Measurements from ENCODE around the gene IGFBP4.

IGFBP4 gene

DNA sequence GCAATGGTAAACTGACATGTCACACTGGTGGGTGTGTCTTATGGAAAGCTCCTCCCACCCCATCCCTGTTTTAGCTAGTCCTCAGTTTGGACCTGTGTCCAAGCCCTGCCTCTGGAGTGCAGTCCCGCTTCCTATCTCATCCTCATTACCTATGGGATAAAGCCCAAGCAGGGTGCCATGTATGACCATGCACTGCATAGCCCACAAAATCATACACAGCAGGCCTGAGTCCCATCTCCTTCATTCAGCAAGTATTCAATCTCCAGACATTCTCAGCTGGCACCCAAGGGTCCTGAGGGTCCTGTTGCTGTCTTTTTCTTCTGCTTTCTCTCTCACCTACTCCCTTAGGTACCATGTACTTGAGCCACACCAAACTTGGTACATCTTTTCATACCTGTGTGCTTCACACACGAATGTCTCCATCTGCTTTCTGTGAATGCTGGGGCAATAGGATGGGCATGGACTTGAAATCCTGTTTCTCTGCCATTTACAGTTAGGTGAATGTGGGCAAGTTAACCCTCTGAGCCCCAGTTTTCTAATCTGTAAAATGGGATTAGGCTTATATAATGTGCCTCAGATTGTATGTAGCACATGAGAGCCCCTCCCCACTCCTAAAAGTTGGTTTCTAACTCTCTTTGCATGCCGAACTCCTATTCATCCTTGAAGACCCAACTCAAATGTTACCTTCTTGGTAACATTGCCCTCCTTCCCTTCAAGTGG is 29.6 kb downstream of the IGFBP4 start:
- DNase-seq: no peak

DNA sequence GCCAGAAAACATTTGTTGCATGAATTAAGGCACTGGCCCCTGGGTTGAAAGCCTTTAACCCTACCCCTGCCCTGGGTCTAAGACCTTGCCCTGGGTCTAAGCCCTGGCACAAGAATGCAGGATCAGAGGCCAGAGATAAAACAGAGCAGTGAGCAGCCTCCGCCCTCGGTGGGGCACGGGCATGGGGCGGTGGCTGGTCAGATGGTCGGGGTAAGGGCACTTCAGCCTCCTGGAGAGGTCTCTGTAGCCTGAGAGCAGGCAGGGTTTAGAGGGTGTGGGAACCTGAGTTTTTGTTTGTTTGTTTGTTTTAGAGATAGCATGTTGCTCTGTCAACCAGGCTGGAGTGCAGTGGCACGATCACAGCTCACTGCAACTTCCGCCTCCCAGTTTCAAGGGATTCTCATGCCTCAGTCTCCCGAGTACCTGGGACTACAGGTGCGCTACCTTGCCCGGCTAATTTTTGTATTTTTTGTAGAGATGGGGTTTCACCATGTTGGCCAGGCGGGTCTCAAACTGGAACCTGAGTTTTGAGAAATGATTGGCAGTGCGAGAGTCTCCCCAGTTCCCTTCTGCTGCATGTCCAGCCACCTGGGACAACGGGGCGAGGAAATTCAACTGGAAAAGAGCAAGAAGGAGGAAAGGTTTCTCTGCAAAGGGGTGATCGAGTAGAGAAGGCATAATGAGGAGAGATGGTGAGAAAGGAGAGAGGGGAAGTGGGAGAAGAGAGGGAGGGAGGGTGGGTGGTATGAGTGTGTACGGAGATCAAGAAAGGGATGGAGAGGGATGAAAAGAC is 30.5 kb downstream of the IGFBP4 start:
- DNase-seq: no peak

DNA sequence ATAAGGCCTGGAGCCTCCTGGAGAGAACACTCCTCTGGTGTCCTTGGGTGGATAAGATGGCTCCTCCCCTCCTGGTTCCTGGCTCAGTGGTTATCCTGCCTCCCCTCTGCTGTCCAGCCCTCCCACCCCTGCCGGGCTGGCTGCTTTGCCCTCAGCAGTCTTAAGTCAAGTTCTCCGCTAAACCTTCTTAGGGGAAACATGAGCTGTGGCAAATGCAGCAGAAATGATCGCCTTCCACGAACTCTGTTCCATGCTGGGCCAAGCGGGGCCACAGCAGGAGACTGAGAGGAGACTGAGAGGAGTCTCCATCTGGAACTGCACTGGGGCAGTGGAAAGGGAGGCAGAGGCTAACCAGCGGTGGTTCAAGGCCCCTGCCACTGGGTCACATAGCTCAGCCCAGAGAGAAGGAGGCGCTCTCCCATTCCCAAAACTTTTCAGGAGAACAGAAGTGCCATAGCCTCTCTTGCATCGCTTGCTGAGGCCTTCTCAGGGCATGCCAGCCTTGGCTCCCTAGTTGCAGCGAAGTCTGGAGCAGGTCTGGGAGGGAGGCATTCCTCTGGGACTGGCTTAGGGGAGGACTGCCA is 31.3 kb downstream of the IGFBP4 start:
- no peak for DNase-seq

DNA sequence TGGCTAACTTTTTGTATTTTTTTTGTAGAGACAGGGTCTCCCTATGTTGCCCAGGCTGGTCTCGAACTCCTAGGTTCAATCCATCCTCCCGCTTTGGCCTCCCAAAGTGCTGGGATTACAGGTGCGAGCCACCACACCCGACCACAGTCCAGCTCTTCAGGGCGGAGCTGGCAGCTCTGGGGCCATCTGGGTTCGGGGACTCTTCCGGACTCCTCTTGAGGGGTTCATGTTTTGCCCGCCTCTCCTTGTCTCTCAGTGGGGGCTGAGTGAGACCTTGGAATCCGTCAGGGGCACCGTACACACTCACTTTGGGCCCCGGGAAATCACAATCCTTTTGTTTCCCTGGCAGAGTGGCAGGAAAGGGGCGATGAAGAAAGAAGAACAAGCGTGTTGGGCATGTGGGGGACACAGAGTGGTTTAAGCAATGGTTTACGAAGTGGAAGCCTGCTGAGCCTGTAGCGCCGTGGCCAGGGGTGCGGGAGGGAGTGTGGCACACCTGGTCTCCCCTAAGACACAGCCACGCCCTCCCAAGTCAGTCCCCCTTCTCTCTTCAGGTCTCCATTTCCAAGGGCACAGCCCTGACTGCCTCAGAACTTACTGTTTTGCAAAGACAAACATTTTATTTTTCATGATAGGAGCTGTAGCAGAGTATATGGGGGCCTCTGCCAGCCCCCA is 32.1 kb downstream of the IGFBP4 start:
- no peak for DNase-seq

DNA sequence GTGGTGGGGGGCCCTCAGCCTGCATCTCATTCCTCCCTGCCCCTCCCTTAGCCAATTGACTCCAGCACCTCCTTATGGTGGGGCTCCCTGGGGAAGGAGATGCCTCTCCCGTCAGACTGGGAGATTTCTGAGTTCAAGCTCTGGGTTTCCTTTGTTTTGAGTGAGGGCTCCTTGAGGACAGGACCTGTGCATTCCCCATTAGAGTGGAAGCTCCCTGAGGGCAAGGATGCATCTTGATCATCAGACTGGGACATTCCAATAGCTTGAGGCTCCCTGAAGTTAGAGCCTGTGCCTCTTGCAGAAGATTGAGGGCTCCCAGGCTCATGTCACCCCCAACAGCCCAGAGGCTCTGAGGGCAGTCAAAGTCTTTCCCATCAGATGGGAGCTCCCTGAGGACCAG is 34.5 kb downstream of the IGFBP4 start:
- DNase-seq: no peak

DNA sequence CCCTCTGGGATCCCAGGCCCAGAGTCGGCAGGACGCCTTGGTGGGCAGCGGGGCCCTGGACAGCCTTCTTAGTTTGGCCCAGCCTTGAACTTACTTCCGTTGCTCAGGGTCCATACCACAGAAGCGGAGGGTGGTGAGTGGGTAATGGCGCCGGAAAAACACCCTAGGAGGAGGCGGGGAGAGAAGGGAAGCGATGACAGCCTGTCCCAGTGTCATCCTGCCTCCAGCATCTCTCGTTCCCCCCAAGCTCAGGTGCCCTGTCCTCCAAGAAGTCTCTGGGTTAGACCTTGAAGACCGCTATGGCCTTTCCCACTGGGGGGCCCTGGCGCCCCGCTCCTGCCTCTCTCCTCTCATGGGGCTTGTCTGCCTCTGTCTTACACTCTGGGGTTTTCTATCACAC is 35.2 kb downstream of the IGFBP4 start:
- DNase-seq: no peak

DNA sequence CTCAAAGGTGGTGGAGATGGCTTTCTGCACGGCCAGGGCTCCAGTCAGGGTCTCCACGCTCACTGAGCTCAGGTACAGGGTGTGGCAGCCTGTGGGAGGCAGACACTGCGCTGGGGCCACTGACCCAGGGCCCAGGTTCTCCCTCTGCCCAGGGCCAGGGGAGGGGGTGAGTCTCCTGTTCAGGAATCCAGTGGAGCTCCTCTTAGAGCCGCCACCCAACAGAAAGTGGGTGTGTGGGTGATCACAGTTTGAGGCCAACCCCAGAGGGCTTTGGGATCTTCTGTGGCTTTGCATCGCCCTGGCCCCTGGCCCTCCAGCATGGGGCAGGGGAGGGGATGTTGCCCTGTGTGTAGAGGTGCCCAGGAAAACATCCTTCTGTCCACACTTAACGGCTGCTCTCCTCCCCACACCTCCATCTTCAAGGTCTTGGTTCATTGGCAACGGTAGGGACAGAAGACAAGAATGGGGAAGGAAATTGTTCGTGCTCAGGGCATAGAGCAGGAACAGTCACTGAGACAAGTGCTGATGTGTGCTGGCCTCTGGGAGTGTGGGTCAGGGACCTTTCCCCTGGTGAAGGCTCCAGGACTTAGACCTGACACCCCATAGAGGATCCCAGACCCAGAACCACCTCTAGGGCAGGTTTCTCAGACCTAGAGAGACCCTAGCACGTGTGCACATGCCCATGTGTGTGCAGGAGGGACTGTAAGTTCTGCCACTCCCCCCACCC is 36.7 kb downstream of the IGFBP4 start:
- no peak for DNase-seq

DNA sequence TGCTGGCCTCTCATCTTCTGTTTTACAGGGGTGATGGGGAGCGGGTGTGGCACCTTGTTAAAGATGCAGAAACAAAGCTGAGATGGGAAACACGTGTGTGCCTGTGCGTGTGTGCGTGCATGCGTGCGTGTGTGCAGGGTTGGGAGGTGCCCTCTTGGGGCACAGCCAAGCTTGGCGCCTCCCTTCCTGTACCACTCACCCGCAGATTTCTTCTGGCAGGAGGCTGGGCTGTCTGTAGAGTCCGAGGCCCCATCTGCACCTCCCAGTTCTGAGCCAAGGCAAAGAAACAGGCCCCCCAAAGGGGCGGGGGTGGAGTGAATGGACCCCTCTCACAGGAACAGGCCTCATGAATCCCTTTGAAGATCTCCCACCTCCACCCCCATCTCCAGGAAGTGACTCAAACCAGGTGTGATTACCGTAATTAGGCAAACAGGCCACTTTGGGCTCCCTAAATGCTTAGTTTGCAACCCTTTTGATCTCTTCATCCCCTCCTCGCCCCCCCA is 37.3 kb downstream of the IGFBP4 start:
- no peak for DNase-seq

DNA sequence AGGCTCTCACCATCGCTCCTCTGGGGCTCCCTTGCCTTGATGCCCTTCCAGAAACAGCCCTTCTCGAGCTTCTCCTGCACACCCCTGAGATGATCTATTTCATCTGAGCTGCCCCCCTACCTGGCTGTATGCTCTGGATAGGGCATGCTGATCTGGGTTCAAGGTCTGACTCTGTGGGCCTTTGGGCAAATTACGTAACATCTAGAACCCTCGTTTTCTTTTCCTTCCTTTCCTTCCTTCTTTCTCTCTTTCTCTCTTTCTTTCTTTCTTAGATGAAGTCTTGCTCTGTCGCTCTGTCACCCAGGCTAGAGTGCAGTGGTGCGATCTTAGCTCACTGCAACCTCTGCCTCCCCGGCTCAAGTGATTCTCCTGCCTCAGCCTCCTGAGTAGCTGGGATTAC is 37.9 kb downstream of the IGFBP4 start:
- no peak for DNase-seq

DNA sequence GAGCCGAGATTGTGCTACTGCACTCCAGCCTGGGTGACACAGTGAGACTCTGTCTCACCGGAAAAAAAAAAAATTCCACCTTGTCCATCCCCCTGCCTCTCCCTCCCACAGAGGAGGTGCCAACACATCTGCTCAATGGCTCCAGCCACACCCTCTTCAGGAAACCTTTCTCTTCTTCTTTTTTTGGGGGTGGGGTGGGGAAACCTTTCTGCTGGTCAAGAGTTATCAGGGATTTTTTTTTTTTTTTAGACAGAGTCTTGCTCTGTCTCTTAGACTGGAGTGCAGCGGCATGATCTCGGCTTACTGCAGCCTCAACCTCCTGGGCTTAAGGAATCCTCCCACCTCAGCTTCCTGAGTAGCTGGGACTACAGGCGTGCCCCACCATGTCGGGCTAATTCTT is 39.5 kb downstream of the IGFBP4 start:
- no peak for DNase-seq

DNA sequence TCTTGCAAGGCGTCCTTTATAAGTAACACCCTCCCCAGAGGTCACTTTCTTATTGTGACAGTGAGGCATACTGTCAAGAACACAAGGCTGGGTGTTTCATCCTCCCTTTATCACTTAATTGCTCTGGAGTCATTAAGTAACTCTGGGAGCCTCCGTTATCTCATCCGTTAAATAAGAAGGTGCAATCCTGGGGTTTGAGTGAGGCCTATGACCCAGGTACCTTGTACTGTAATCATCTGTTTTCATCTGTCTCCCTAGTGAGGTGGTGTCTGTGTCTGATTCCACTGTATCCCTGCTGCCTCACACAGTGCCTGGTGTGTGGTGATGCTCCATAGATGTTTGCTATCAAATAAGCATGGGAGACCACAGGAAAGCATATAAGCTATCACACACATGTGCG is 40.4 kb downstream of the IGFBP4 start:
- no peak for DNase-seq

DNA sequence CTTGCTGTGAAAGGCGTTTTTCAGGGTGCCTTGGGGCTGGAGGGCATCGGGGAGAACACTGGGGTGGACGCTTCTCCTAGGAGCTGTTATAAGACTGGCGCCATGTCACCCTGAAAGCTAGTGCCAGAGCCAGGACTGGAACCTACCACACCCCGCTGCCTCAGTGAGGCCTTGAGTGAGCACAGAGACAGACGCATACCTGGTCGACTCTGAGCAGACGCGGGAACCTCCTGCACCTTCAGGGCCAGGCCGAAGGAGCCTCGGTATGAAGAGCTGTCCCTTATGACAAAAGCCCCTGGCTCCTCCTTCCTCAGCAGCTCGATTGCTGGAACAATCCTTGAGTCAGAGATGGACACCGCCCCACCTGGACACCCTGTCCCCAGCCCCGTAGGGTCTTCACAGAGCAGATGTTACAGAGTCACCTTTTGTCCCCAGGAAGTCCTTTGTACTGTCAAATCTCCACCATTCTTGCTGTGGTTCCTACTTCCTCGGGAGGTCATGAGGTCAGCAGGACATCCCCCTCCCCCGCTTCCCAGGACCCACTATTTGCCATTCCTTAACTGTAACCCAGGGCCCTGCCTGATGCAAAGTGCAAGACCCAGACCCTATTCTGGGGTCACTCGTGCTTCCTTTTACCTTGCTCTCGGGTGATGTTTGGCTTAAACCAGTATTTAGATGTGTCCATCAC is 41.2 kb downstream of the IGFBP4 start:
- DNase-seq: no peak

DNA sequence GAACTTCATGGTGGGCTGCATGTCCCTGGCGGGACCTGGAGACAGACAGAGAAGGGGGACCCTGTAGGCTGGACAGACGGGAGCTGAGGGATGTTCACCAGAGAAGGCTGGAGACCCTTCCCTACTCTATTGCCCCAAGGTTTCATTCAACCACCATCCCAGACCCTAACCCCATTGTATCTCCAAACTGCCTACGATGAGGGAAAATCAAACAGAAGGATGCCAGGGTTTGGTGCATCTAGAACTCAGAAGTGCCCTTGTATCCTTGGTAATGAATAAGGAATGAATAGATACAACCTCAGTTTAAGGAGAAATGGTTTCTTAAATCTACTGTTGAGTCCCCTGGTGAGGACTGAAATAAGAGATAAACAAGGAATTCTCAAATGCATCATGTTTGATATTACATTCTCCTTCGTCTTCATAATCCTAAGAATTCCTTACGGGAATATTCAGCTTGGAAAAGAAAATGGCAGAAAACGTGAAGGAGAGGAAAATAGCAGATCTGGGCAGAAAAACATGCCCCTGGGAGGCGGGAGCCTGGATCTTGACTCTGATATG is 41.8 kb downstream of the IGFBP4 start:
- DNase-seq: no peak

DNA sequence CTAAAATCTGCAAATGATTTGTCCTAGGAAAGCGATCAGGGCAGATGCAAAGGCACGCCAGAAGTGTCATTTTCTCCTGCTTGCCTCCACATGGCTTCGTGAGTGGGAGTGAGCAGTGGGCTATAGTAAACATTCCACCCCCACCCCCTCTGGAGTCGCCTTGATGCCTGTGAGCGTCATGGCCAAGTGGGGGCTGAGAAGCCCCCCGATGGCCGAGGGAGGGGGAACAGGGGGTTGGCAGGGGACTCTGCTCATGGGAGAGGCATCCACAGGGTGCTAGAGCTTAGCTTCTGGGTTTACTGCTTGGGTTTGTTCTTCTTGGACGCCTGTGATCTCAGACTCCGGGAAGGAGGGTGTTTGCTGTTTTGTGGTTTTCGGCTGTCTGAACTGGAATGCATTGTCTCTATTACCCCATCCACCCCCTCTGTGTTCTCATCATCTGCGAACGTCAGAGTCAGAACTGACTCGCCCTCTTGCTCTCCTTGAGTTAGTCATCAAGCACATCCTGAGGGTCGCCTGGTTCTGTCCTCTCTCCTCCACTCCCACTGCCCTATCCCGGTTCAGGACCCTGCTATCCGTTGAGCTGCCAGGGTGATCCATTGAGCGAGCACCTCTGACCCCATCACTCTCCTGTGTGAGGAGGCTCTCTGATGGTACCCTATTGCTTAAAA is 42.7 kb downstream of the IGFBP4 start:
- DNase-seq: no peak

DNA sequence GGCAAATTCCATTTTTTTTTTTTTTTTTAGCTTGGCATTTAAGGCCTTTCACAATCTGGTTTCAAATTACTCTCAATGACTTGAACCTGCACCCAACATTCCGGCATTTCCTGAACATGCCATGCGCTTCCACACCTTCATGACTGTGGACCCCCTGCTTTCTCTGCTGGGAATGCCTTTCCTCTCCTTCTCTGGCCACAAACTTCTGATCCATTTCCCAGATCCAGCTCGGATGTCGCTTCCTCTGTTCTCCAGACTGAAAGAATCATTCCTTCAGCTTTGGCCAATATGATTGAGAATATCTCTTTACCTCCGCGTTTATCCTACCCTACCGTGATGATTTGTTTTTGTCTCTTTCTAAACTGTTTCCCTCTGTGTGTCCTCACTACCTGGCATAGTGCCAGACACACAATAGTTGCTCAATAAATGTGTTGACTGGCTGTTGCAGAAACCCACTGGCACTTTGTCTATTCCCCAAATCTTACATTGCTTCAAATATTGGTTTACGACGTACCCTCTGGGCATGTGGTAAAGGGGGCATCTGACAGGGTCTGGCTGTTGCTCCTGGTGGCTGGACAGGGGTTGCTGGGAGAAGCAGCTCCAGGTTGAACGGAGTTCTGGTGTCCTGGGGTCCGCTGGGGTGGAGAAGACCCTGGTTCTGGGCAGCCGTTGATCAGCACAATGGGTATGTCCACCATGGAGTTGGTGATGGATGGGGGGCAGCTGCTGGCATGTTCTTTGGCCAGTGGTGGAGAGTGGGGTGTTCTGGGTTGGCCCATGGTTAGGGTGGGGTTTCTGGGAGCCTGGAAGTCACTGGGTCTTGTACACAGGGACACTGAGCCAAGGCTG is 43.5 kb downstream of the IGFBP4 start:
- DNase-seq: no peak

DNA sequence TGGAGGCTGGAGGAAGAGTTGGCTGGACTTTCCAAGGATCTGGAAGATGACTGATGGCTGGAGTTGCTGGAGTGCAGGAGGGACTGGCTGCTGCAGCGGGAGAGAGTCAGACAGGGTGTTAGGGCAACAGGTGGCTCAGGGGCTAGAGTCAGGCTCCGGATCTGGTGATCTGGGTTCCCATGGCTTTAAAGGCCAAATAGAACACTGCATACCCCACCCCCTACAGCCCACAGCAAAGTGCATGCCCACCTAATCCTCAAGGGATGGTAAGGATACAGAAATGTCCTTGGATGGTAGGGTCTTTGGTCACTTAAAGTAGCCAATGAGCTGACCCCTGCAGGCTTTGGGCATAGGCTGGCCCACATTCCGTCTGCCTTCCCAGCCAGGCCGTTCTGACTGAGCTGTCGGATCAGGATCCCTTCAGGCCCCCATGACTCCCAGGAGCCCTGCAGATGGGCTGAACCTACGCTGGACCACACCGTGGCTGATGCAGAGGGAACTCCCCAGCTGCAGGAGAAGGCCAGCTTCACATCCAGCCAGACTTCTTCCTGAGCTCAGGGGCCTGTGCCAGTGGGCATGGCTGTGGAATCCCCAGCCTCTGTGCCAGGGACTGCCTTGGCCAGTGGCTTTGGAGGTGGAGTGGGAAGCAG is 44.2 kb downstream of the IGFBP4 start:
- no peak for DNase-seq

DNA sequence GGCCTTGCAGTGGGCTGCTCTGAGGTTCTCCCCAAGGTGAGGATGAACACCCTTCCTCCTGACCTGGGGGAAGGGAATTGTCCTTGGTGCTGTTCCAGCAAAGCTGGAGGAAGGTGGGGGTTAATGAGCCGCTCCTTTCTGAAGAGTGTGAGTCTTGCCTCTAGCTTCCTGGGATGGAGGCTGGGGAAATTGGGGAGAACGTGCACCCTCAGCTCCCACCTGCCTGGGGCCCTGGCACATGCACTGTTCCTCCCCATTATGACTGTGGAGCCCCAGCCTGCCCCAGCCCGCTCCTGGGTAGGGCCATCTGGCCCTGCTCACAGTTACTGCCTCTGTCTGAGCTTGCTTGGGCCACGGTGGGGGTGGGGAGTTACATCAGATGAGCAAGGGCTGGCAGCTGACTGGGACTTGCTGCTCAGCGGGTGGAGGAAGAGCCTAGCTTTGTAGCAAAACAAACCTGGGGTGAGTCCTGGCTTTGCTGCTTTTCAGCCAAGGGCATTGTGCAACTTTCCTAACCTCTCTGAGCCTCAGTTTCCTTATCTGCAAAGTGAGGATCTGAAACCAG is 47.1 kb downstream of the IGFBP4 start:
- DNase-seq: no peak

DNA sequence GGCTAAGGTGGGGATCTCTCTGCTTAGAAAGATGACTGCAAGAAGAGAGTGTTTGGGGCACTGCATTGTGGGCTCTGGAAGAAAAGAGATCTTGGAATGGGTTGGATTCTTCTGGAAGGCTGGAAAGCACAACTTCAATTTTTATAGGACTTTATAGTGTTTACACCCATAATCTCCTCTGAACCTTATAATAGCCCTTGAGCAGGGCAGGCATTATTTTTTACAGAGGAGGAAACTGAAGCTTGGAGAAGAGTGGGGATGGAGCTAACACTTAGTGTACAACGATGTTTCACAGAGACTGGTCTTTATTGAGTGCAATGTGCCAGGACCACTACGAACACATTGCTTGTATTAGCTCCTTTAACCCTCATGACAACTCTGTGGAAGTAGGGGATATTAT is 47.7 kb downstream of the IGFBP4 start:
- DNase-seq: no peak

DNA sequence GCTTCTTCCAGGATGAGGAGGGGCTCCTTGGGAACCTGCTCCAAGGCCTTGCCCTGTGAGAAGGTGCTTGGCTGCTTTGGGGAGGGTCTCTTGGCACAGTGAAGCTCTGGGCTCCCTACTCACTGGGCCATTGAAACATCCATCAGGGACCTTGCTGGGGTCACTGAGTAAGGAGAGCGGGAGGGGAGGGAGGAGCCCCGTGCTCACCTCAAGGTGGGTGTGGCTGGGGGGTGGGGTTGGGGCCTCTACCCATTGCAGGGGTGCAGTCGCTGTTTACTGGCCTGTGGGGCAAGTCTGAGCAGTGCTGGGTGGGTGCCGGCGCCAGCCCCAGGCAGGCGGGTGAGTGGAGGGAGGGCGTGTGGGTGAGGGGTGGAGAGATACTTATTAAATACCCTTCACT is 48.2 kb downstream of the IGFBP4 start:
- DNase-seq: no peak

All from NCI-H187 treated with DMSO at 0.1 percent for 48 hours (cell line).